Stimulated activated CD8-positive, alpha-beta memory T cell treated with anti-CD3 and anti-CD28 coated beads, Interleukin-2, amount 100 ng/mL, for 1 hour (primary cell): Measurements from ENCODE around the gene MLLT10.
A peak's percentile ranks its signal among the peaks of the same experiment; 100 is the strongest.

Source experiments
- DNase-seq, 2 donors: peaks; one replicate each; pipeline ENCODE4 v3.0.0-alpha.2; 2020; ENCODE audit warnings: low read depth in 2 of 2

Gene MLLT10

DNA sequence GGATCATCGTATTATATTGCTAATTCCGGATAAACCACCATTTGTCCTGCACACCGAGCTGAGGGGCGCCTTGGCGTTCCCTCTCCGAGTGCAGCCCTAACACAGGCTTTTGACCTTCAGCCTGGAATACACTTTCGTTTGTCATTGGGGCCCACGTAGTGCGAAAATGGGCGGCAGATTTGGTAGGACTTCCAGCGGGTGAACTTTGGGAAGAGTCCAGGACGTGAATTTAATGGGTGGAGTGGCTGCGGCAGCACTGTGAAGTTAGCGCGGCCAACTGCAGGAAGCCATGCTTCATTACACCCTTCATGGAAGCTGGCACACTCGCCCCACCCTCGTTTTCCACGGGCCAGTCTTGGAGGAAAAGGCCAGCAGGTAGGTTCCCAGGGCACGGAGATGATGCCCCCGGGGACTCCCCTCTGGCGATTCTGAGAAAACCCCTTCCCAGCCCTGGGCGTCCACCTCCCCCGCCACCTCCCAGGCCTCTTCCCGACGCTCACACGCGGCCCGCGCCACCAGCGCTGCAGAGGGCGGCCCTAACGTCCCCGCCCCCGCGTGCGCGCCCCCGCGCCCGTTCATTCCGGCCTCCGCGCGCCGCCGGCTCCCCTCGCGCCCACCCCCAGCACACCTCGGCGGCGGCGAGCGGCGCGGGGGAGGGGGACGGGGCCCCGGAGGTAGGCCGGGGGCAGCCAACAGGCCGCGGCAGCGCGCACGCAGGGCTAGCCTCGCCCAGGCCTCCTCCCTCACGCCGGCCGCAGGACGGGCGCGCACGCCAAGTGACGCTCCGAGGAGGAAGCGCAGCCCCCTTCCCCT lies at the start of gene MLLT10:
TSS of gene MLLT10 (plus strand) at position 766 of the 813 bp plus-strand sequence. CDS start 413 bp downstream, outside the sequence.
- peak; percentile 76 to 81 for DNase-seq

DNA sequence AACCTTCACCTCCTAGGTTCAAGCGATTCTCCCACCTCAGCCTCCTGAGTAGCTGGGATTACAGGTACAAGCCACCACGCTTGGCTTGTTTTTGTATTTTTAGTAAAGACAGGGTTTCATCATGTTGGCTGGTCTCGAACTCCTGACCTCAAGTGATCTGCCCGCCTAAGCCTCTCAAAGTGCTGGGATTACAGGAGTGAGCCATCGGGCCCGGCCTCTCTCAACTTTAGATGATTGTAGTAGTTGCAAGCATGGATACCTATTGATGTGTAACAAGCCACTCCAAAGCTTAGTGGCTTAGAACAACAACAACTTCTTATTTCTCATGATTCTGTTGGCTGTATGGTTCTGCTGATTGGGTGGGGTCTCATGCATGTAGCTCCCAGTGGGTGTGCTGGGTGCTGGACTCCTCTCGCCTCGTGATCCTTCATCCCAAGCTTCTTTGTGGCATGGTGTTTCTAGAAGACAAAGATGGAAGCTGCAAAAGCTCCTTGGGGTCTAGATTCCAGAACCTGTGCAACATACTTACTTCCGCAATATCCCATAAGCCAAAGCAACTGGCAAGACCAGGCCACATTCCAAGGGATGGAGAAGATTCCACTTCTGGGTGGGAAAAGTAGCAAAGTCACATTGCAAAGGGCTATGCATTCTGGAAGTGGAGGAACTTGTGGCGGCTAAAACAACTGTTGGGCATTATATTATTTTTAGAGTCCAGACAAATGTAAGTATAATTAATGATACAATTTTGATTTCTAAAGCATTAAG lies 46.4 kb upstream of the MLLT10 start:
- no peak for DNase-seq

DNA sequence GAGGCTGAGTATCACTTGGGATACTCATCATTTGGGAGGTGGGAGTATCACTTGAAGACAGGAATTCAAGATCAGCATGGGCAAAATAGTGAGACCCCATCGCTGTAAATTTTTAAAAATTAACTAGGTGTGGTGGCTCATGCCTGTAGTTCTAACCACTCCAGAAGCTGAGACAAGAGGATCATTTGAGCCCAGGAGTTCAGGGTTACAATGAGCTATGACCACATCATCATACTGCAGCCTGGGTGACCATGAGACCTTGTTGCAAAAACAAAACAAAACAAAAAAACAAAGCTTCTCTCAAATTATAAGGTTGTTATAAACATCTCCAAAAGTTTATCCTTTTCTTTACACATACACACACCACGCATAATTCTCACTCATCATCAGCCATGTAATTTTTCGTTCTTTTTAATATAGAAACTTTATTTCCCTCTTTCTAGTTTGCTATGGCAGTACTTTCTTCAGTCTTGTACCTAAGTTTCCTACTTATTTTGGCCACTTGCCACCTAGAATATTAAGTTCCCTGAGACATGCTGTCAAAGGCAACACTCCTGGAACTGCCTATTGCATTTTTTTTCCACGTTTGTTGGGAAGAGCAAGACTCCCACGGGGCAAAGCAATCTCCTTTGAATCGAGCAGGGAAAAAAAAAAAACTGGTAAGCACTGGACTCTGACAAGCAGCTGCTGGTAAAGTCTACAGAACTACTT lies 45.6 kb upstream of the MLLT10 start:
- DNase-seq = no peak

DNA sequence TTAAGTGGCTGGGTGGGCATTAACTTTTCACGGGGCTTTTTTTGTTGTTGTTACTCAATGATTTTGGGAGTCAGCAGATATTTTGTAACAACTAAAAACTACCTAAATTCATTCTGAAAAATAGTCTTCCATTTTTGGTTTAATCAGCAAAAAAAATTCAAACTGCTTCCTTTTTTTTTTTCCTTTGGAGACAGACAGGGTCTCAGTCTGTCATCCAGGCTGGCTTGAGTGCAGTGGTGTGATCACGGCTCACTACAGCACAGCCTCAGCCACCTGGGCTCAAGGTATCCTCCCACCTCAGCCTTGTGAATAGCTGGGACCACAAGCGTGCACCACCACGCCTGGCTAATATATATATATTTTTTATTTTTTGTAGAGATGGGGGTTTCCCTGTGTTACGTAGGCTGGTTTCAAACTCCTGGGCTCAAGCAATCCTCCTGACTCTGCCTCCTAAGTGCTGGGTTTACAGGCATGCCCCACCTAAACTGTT lies 45.0 kb upstream of the MLLT10 start:
- no peak for DNase-seq

DNA sequence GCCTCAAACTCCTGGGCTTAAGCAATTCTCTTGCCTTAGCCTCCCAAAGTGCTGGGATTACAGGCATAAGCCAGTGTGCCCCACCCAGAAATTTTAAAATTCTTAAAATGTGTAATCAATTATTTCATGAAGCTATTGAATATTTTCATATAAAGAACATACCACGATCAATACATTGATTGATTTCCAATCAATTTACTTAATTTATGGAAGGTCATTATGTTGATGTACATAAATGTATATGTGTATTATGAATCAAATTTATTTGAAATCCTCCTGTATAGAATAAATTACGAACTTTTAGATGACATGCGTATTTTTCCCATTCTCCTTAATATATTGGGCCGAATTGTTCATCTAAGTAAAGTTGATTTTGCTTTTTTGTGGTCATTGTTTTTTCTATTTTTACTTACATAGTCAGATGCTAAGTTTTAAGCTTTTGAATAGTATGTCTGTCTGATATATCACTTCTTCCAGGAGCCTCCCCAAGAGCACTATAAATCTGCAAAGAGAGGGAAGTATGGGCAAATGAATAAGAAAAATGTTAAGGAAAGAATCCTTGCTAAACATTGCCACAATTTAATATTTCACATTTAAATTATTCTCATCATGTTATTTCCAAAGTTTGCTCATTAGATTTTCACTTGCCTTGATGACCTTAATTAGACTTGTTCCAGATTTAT lies 43.9 kb upstream of the MLLT10 start:
- DNase-seq = no peak

DNA sequence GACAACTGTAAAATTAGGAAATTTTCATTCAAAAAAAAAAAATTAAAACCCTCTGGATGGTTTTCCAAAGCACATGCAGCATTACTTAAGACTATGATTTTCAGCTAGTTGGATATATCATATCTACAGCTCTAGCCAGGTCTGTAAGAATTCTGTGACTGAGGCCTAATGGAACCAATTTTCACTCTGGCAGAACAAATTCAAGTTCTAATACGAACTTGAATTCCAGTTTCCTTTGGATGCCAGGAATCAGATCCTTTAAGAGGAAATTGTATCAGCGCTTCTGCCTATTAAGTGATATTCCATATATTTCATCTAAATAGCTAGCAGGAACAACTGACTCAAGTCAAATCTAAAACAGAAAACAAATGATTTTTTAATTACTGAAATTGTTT lies 43.3 kb upstream of the MLLT10 start:
- DNase-seq = no peak

DNA sequence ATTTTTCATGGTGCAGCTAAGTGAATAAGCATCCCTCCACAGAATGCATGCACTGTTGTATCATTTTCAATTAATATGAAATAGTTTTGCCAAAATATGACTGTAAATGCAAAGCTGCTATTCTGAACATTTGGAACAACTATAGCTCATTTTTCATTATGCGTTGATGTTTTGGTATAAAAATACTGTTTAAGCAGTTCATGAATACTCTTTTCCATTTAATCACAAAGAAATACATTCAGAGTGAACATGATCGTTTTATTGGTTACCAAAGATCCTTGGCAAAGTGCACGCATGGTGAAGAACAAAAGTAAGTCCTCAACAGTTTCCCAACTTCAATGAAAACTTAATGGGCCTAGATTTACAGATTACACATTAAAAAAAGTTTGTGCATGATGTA lies 41.6 kb upstream of the MLLT10 start:
- DNase-seq = no peak

DNA sequence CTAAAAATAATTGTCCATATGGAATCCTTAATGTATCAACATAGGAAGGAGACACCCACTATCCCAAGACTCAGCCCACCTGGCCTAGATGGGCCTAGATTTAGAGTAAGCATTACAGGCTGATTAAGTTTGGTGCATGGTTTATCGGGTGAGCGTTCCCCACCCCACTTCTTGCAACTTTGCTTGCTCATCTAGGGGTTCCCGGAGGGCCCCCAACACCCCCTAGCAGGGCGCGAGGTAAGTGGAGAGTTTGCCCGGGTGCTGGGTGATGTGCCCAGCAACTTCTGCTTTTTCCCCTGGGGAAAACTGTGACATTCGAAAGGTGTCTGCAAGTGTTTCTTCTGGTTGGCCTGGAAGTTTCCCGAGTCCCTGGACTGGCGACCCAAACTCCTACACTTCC lies 40.2 kb upstream of the MLLT10 start:
- no peak for DNase-seq

DNA sequence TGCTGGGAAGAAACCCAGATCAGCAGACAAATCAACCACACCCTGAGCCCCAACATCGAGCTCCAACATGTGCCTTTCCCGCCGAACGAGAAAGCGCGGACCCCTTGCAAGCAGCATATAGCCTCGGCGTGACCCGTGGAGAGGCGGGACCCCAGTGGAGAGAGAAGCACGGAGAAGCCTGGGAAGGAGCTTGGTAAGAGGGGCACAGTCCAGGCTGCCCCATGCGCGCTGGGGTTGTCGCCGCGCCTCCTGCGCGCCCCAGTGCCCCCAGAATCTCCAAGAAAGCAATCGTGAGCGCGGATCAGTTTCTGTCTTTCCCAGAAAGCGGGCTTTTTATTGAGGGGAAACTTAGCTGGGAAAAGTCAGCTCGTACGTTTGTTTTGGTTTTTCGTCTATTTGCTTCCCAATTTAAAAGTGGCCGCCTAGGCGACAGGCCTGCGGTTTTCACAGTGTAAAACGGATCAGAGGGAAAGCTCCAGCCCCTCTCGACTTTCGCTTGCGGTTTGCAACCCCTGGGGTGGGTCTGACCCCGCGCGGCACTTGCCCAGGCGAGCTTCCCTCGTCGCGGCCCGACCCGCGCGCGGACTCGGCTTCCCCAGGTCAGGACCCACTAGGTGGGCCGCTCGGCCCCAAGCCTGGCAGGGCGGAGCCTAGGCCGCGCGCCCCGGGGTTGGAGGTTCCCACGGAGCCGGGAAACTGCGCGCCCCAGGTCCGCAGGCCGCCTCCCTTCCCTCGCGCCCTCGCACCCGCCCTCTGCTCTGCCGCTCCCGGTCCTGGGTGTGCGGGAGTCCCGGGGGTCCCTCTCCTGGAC lies 39.6 kb upstream of the MLLT10 start:
- DNase-seq = no peak

DNA sequence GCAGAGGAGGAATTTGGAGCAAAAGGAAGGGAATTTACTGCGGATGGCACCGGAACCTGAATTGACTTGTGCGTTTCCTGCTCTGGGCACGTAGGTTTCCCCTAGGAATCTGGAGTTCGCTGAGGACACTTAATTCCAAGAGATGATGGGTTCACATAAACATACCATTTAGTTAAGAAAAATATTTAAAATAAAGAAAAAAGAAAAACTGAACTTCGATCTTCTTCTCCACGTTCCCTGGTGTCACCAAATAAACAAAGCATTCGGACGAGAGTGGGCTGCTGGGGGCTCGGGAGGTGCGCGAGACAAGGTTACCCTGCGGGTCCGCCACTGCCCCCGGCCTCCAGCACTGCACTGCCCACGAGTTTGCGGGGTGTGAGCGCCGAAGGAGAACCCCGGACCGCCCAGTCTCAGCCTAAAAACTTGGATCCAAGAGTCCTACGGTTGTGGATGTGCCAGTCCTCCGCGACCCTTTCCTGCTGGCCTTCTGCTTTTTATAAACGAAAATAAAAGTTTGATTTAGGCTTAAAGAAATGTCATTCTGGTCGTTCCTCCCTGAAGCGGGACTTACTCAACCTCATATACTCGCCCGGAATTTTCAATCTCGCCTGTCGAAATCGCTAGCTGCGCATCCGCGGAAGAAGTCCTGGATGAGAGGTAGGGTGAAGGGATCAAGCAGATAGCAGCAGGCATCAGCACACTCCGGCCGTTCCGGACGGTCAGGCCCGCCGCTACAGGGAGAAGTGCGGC lies 38.9 kb upstream of the MLLT10 start:
- DNase-seq = no peak

DNA sequence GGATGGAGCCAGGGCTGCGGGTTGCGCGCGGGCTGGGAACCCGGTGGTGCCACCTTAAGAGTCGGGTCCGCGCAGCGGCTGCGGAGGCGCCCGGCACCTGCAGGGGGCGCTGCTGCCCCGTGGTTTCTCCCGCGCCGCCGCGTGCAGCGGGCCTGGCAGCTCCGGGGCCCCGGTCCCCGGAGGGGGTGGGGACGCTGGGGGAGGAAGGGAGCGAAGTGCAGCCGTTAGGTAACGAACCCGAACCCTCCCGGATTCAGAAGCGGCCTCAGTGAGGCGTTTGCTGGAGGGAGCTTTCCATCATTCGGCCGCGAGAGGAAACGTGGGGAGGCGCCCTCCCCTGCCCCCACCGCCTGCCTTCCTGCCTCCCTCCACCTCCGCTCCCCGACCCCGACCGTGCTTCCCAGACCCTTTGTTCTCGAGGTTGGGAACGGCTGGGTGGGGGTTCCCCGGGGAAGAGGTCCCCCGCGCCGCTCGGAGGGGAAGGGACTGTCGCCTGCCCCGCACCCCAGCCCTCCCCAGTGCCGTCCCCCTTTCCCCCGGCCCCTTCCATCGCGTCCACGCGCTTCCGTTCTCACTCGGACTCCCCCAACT lies 38.2 kb upstream of the MLLT10 start:
- DNase-seq = peak; percentile 75 to 76

DNA sequence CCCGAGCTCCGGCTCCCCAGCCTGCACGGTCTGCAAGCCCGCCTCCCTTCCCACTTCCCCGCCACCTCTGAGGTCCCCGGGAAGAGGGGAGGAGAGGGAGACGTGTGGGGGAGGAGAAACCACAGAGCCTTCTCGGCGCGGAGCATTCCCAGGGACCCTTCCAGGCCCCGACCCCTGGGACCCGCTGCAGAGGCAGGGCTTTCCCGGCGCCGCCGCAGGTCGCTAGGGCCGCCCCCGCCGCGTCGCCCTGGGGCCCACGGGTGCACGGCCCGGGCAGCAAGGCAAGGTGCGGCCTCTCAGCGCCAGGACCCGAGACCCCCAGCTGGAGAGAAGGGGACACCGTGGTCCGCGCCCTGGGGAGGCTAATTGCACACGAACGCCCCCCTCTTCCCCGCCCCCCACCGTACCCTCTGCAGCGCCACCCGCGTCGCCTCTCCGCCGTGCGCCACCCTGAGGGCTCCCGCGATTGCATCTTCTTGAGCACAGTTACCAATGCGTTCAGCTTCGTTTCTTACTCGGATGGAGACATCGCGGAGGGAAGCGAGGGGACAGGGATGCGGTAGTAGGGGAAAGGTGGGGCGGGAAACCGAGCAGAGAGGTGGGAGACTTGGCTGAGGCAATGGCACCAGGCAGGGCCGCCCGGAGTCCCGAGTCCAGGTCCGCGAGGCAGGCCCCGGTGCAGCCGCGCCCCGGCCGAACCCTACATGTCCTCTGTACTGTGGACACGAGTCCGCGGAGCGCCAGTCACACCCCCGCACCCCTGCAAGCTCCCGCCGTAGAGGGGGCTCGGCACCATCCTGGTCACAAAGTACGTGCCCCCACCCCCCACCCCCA lies 37.5 kb upstream of the MLLT10 start:
- DNase-seq = no peak

DNA sequence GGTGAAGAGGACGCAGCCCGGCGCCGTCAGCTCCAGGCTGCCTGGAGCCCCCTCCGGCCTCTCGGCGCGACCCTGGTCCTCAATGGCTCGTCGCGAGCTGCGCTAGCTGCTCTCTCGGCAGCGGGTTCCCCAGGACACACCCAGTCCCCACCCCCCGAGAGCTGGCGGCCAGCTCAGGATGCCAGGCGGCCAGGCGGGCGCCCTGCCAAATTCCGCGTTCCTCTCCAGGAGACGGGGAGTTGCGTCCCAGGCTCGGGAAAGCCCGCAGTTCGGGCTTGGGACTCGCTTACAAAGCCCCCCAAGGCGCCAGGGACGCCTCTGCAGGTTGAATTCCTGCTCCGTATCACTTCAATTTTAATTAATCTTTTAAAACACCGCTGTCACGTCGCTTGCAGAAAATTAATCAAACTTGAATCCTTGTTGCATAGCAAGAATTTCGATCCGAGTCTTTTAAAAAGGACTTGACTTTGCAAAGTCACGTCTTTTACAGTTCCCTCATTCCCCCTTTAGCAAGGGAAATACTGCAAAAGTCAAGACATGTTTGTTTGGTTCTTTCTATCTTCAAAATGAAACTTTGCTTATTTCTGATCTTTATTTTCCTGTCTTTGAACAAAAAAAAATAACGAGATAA lies 36.7 kb upstream of the MLLT10 start:
- DNase-seq = no peak

DNA sequence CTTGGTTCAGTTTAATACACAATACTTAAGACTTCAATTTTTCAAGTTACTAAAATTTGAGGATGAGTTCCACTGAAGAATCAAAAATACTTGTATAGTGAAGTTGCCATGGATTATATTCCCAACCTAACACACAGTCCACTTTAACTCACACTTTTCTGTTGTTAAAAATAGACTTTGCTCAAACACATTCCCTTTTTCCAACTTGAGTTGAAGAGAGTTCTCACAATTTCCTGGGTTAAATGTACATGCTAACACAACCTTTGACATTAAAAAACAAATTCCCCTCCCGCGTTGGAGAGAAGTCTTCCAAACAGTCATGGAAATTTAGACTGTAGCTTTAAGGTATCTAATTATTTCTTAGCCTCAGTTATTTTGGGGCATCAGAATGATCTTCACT lies 35.7 kb upstream of the MLLT10 start:
- DNase-seq = no peak

DNA sequence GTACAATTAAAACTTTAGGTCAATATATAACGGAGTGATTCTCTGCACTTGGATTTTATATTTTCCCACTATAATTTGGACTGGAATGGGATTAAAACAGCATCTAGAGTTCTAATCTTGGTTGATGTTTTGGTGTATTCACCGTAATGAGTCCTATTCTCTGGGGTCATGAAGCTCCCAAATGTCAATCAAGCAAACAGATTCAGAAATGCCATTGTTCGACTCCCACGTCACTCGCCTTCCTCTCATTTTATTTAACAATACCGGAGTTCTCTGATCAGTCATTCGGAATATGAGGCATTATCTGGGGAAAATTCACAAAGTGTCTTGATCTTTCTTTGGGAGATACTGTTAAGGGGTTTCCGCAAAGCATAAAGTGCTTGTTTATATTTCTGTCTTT lies 35.0 kb upstream of the MLLT10 start:
- DNase-seq = no peak

DNA sequence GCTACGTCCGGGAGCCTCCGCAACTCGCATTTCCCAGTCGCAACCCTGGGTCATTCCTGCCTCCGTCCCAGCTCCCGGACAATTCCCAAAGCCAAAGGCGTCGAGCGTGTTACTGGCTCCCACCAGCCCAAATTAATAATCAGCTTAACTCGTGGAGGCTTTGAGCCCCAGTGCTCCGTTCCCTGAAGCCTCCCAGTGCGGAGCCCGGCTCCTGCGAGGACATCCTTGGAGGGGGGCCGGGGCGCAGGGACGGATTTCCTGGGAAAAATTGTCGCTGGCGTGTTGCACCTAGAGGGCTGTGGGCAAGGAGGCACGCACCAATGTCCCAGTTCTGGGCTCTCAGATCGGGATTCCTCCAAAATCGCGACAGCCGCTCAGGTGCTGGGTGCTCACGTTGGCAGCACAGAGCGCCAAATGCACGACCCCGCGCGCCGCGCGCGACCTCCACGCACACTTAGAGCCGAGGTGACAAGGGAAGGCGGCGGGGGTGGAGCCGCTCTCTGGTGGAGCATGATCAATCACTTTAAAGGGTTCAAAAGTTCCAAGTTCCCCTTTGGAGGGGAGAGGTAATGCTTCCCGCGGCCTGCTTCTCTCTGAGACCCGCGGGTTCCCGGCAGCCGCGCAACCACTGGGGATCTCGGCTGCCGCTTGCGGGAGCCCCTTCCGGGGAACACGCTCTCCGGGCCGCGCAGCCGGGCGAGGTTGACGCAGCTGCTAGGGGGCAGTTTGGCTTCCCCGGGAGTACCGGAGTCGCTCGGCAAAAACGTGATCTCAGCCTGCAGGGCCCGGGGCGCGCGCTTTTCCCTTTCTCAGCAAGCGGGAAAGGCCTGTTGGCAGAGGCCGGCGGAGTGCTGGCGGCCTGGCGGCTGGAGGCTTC lies 34.1 kb upstream of the MLLT10 start:
- DNase-seq = no peak

DNA sequence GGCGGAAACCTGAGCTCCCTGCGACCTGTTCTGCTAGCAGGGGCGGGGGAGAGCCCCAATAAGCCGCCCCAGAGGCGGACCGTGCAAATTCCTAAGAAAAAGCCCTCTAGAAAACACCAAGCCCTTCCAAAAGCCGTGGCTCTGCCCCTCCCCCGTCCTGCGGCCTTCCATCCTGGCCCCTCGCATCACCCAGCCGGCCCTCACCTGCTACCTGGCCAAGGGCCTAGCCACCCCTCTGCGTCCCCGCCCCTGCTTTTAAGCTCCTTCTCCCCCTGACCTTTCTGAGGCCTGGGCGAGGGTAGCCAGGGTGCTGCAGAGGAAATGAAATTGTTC lies 33.5 kb upstream of the MLLT10 start:
- DNase-seq = no peak

DNA sequence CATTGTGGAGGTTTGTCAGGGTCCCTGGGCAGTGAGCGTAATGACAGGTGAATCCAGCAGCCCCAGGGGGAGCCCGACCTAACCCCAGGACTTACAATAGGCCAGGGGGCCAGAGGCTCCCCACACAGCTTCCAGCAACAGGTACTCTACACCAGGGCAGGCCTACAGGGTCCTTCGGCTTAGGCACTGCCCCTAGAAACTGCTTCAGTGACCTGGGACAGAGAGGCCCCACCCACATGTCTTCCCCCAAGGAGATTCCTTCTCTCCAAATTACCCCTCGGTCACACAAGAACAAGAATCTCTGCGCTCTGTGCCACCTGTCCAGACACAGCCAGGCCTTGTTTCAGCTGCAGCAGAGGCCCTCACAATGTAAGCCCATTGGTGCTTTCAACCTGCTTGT lies 32.9 kb upstream of the MLLT10 start:
- DNase-seq = no peak
